AG09319 (cell line): ENCODE measurements around the gene PRICKLE1.
A peak's percentile ranks its signal among the peaks of the same experiment; 100 is the strongest.

ENCODE experiments used
- DNase-seq: peaks from one replicate; pipeline ENCODE4 v3.0.0-alpha.2; 2010; ENCODE audit warnings: low read depth; ENCODE audit errors: extremely low read depth
- CTCF ChIP-seq: IDR thresholded peaks from 2 replicates; pipeline ENCODE4 v1.5.1; 2011; ENCODE audit warnings: low read depth, mild to moderate bottlenecking, inconsistent platforms, low read length, moderate library complexity

The PRICKLE1 gene

GRCh38 chr12:42482748-42483520, 106.6 kb downstream of the PRICKLE1 start:
- no peak for DNase-seq
- peak; percentile 61 for TF ChIP-seq CTCF

GRCh38 chr12:42482041-42482747, 107.4 kb downstream of the PRICKLE1 start:
- no peak for TF ChIP-seq CTCF
- no peak for DNase-seq

DNA sequence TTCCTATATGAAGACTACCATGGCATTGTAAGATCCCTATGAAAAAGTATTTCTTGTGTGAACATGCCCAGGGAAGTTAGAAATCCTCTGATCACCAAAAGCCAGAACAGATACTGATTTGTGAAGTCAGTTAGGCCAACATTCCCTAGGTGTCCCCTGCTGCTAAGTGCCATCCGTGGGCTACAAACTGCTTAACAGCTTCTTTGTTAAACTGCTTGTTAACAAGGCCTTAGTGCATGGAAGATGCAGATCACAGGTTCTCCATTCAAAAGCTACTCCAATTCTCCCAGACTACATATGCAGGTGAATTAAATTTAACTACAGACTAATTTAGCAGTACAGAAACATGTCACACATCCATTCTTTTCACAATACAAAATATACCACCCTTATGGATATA, 108.2 kb downstream of the PRICKLE1 start:
- no peak for TF ChIP-seq CTCF
- no peak for DNase-seq

DNA sequence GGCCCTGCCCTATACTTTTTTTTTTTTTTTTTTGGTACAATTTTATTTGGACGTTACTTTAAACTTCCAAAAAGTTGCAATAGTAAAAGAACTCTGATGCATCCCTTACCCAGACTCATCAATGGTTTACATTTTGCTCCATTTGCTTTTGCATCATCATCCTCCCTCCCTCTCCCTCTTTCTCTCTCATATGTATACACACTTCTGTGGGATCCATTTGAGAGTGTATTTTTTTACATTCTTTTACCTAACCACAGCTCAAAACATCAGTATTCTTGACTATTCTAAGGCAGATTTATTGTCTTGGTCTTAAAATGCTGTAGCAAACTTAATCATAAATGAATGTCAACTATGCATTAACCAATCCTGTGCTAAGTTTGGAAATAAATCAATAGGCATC, 111.6 kb downstream of the PRICKLE1 start:
- TF ChIP-seq CTCF, result no peak
- no peak for DNase-seq

GRCh38 chr12:42475106-42475505, 114.4 kb downstream of the PRICKLE1 start:
- no peak for DNase-seq
- no peak for TF ChIP-seq CTCF

GRCh38 chr12:42474391-42474790, 115.2 kb downstream of the PRICKLE1 start:
- no peak for DNase-seq
- TF ChIP-seq CTCF, result no peak

DNA sequence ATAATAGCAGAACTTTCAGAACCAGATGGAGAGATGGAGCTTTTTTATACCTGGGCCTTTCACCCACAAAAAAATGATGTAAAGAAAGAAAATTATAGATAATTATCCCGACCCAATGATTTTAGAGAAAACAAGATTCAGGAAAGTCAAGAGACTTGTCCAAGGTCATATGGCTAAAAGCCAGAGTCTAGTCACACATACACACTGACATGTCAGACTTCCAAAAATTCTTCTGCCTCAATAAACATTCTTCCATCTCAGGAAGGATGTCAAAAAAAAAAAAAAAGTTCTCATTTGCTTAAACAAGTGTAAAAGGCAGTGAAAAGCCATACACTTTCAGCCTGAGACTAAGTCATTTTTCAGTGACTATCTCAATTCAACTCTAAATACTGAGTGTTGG, 116.0 kb downstream of the PRICKLE1 start:
- no peak for DNase-seq
- no peak for TF ChIP-seq CTCF
